ENCODE measurements around the gene CERS6.

GRCh38 chr2:168416555-168416954, 39.5 kb upstream of the CERS6 start:
- TF ChIP-seq POLR2A (IDR thresholded peaks at IDR 0.05) (no peak), CTCF (IDR thresholded peaks at IDR 0.05) (no peak)

All from body of pancreas (tissue), 4 donors.